Lung (tissue), 12 donors: Measurements from ENCODE around the gene ADAMTS17. TPM values are rescaled to one million over a fixed set of nuclear protein-coding genes. Genes with fewer than 3 reads are reported as not detected.

Experiments used
- ATAC-seq: fragments of 200-7000 bp; cut with Tn5 transposase; one replicate; pipeline ENCODE4 v1.9.1; 2020; ENCODE audit warnings: moderate number of reproducible peaks; ENCODE audit not compliant: insufficient read depth, low FRiP score
- DNase-seq, 3 donors: peaks; one replicate each; pipeline ENCODE4 v3.0.0-alpha.2; 2013 to 2017
- H3K27ac ChIP-seq, 2 donors: one replicate each; pipeline ENCODE4 v1.5.1; 2013; ENCODE audit warnings: mild to moderate bottlenecking in 2 of 2, moderate library complexity in 2 of 2, control low read depth in 1 of 2, inconsistent platforms in 1 of 2, low read depth in 1 of 2, low read length in 1 of 2
- H3K27me3 ChIP-seq, 3 donors: one replicate each; pipeline ENCODE4 v1.5.1; 2013; ENCODE audit warnings: low read length in 2 of 3; ENCODE audit not compliant: control insufficient read depth in 3 of 3, insufficient read depth in 3 of 3
- H3K36me3 ChIP-seq, 4 donors: one replicate each; pipeline ENCODE4 v1.5.1; 2013; ENCODE audit warnings: low read length in 4 of 4, mild to moderate bottlenecking in 1 of 4, moderate library complexity in 1 of 4; ENCODE audit not compliant: control insufficient read depth in 4 of 4, insufficient read depth in 4 of 4
- H3K4me1 ChIP-seq, 5 donors: one replicate each; pipeline ENCODE4 v1.5.1; 2013; ENCODE audit warnings: low read length in 5 of 5, mild to moderate bottlenecking in 2 of 5, moderate library complexity in 1 of 5; ENCODE audit not compliant: control insufficient read depth in 5 of 5, insufficient read depth in 5 of 5
- H3K4me3 ChIP-seq: one replicate; pipeline ENCODE4 v1.5.1; 2013; ENCODE audit warnings: mild to moderate bottlenecking, control low read depth, moderate library complexity
- H3K9ac ChIP-seq, 2 donors: one replicate each; pipeline ENCODE4 v1.5.1; 2013; ENCODE audit warnings: low read length in 2 of 2, control low read depth in 1 of 2; ENCODE audit not compliant: insufficient read depth in 1 of 2
- H3K9me3 ChIP-seq, 4 donors: one replicate each; pipeline ENCODE4 v1.5.1; 2013; ENCODE audit warnings: low read length in 3 of 4, mild to moderate bottlenecking in 1 of 4, moderate library complexity in 1 of 4; ENCODE audit not compliant: control insufficient read depth in 4 of 4, insufficient read depth in 3 of 4
- WGBS, 2 donors: extraction: QIAGEN DNeasy Blood & Tissue Kit; methylation state at CpG; one replicate each; pipeline ENCODE4 v1.1.7; 2013; 5-methylcytosine and 5-hydroxymethylcytosine counted together
- polyA plus RNA-seq, 2 donors: library from polyadenylated mRNA; stranded (reverse); fragments of 200-250 nt; gene quantifications; one replicate each; pipeline ENCODE4 v1.2.1, GENCODE V29; 2013
- total RNA-seq, 2 donors: library from RNA; depleted of rRNA in 1 of 2; stranded (reverse); fragments of >200 nt in 1 of 2; gene quantifications; one replicate each; pipeline ENCODE4 v1.2.1, GENCODE V29; 2014 to 2021
- TF ChIP-seq, protein P1 (sequence below): IDR thresholded peaks from 2 replicates; pipeline ENCODE4 v1.5.1; 2012; ENCODE audit warnings: mild to moderate bottlenecking; ENCODE audit errors: control extremely low read depth, extremely low read depth
- donor health status: control.
- donor health status: control.
- donor health status: Bipolar disorder and iron deficiency.
- donor health status: healthy.
- donor health status: DM: yes; HTN: yes; CAD: no.

ADAMTS17 gene
- total and polyA plus RNA-seq, 4 donors: 0.47 to 6.6 (median 2.2) TPM

DNA sequence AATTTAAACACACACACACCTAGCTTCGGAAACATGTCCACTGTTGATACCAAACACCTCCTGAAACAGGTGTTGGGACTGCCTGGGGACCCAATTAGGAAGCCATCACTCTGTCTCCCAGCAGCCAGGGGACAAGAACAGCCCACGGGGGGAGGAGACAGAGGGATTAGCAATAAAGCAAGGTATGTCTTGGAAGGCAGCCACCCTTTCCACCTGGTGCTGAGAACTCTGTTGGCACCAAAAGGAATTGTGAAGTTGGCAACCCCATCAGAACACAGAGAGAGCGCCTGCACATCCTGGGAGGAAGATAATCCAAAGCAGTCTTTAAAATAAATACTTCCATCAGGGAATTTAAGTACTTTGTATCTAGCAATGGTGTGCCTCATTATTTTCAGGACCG is 111.0 kb downstream of the ADAMTS17 start:
- TF ChIP-seq, protein P1, sequence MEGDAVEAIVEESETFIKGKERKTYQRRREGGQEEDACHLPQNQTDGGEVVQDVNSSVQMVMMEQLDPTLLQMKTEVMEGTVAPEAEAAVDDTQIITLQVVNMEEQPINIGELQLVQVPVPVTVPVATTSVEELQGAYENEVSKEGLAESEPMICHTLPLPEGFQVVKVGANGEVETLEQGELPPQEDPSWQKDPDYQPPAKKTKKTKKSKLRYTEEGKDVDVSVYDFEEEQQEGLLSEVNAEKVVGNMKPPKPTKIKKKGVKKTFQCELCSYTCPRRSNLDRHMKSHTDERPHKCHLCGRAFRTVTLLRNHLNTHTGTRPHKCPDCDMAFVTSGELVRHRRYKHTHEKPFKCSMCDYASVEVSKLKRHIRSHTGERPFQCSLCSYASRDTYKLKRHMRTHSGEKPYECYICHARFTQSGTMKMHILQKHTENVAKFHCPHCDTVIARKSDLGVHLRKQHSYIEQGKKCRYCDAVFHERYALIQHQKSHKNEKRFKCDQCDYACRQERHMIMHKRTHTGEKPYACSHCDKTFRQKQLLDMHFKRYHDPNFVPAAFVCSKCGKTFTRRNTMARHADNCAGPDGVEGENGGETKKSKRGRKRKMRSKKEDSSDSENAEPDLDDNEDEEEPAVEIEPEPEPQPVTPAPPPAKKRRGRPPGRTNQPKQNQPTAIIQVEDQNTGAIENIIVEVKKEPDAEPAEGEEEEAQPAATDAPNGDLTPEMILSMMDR: no peak
- ATAC-seq: no peak
- peaks cover 0 to 18% (median 7%) of the 10 kb centered on the region in 5 donors for H3K4me1 ChIP-seq
- H3K4me3 ChIP-seq: no peak overlapping the region
- WGBS, 2 donors: 88 to 91% methylated on average over 4 of the region's 4 CpGs
- no peak overlapping the region for H3K27ac ChIP-seq
- H3K36me3 ChIP-seq: no peaks in the 10 kb centered on the region
- no peak overlapping the region for H3K9ac ChIP-seq
- H3K27me3 ChIP-seq: no peaks in the 10 kb centered on the region
- no peak for DNase-seq
- H3K9me3 ChIP-seq: no peaks in the 10 kb centered on the region

DNA sequence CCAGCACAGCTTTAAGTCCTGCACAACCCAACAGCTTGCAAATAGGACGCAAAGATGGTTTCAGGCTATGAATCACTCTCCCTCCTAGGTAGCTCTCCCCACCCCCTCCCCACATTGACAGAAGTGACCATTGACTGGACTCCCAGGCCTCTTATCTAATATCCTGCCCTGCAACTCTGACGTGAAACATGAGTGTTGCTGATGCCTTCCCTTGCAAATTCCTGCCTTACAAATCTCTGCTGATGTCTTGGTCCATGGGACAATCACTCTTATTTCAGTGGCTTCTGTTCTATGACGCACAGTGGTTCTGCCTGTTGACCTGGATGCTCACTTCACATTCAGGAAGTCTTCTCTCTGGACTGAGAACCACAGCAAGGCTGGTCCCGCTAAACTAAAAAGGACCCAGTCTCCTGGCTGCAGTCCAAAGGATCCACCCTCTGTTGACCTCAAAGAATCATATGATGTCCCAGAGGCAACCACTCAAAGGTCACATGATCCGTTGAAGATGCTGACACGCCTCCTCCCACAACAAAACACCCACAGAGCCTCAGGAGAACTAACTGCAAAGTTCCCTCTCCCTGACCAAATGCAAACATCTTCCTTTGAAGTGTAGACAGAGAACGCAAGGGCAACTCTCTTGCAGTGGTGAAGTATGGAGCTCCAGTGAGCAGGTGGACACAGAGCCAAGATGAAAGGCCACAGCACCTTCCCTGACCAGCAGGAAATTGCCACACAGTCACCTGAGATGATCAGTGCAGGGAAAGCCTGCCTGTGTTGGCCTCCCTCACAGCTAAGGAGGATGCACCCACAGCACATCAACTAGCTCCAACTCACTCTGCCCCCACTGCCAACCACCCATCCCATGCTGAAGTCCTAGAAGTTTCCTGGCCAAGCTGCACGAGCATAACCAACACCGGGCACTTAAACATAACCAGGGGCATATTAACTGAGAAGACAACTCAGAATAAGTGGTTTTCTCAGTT is 112.3 kb downstream of the ADAMTS17 start:
- Histone ChIP-seq H3K4me1 (peaks cover 0 to 7% (median 0%) of the 10 kb centered on the region in 5 donors), H3K9ac (no peak overlapping the region), H3K27me3 (no peaks in the 10 kb centered on the region), H3K36me3 (no peaks in the 10 kb centered on the region), H3K9me3 (no peaks in the 10 kb centered on the region), H3K4me3 (no peak overlapping the region), H3K27ac (no peak overlapping the region)
- 72 to 80% methylated on average over 9 of the region's 9 CpGs for WGBS, 2 donors
- TF ChIP-seq, protein P1: no peak
- DNase-seq (no peak), ATAC-seq (no peak)

DNA sequence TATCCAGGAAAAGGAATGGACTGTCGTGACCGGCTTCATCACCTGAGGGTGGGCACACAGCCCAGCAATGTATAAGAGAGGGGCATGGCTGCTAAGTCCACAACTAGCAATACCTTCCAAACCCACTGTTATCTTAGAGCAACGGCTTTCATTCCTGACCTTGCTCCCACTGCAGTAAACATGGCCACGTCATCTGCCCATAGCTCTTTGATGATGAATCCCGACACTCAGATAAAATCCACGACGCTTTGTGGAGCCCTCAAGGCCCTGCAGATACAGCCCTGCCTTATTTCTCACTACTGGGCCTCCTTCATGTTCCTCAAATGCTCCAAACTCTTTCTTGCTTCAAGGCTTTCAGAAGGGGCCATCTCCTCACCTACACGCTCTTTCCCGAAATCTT is 114.0 kb downstream of the ADAMTS17 start:
- Histone ChIP-seq H3K9me3 (no peaks in the 10 kb centered on the region), H3K27me3 (no peaks in the 10 kb centered on the region), H3K4me3 (no peak overlapping the region), H3K27ac (no peak overlapping the region), H3K4me1 (no peaks in the 10 kb centered on the region), H3K9ac (no peak overlapping the region), H3K36me3 (no peaks in the 10 kb centered on the region)
- ATAC-seq (no peak), DNase-seq (no peak)
- WGBS, 2 donors: 89 to 93% methylated on average over 9 of the region's 9 CpGs
- TF ChIP-seq, protein P1: no peak
